ENCODE data around the gene NPC1.

GRCh38 chr18:23593720-23594119 is 7.4 kb upstream of the NPC1 start:
- TF ChIP-seq POLR2AphosphoS5 (IDR thresholded peaks at IDR 0.05; ENCODE audit: low read depth, low read length) (no peak), REST (IDR thresholded peaks at IDR 0.05; ENCODE audit: insufficient read depth in 1 of 2, low read depth in 2 of 2, low read length in 2 of 2) (no peak), TAF1 (IDR thresholded peaks at IDR 0.05; ENCODE audit: borderline replicate concordance, insufficient read depth, low read length) (no peak), SIN3A (IDR thresholded peaks at IDR 0.05; ENCODE audit: borderline replicate concordance, insufficient read depth, low read length) (no peak)

All from PFSK-1 (cell line).